Measurements from ENCODE around the gene FBXL7. TPM values are rescaled to one million over a fixed set of nuclear protein-coding genes. Genes with fewer than 3 reads are reported as not detected.
A peak's percentile ranks its signal among the peaks of the same experiment; 100 is the strongest.

The FBXL7 gene
- total RNA-seq, result not detected in 2 replicates
- 0.19 TPM for total RNA-seq (2013)
- polyA plus RNA-seq, result not detected in 2 replicates
- not detected in 2 replicates for polyA minus RNA-seq

DNA sequence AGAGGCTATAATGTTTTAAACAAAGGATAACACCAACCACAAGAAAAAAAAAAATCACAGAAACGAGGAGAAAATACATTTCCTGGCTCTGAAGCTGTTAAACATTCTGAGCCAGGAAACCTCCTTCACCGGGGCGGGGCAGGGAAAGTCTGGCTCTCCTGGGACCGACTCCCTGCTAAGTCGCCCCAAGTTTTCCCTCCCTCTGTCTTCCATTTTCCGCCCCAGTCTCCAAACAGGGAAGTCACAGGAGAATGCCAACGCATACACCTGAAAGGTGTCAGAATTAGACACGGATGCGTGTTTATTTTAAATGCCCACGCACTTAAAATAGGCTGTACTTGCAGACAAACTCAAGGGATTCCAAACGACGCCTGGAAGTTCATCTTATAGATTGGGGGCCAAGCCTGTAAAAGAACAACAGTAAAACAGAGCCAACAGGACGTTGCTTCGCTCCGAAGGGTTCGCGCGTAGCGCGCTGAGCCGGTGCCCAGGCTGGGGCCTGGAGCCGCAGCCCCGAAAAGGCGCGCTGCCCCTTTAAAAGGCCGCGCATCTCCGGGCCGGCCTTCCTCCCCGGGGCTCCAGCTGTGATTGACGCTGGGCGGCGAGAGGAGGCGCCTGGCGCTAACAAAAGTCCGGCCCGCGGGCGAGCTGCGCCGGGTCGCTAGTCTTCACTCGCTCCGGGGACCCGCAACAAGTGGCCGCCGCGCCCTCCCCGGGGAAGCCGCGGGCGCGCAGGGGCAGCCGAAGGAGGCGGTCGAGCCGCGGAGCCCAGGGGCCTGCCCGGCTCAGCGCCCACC, at the start of gene FBXL7:
Gene FBXL7, plus strand, starts transcription at position 653 of the 797 bp plus-strand sequence.
- no peak within 1 kb of the TSS for H3K27ac ChIP-seq (ENCODE audit: low read length in 2 of 2)
- H3K9me3 ChIP-seq (ENCODE audit: control extremely low read depth in 1 of 3, control insufficient read depth in 2 of 3, insufficient read depth in 1 of 3, low read length in 2 of 3), result peaks cover 0 to 4% (median 0%) of the 10 kb centered on the region in 3 donors
- H3K36me3 ChIP-seq (replicated peaks in 1 of 2; ENCODE audit: control extremely low read depth in 1 of 2, control insufficient read depth in 1 of 2, extremely low read depth in 1 of 2, insufficient read depth in 2 of 2, low read length in 1 of 2), result no peaks in the 10 kb centered on the region
- no peaks in the 10 kb centered on the region for H3K79me2 ChIP-seq (ENCODE audit: control insufficient read depth, insufficient read depth, low read length)
- CTCF ChIA-PET, result no interaction called here
- DNase-seq (peak; percentile 1), ATAC-seq (ENCODE audit: low read depth) (no peak)
- no peaks in the 10 kb centered on the region for H4K20me1 ChIP-seq (ENCODE audit: control insufficient read depth, insufficient read depth, low read length, poor library complexity, severe bottlenecking)
- H3K4me3 ChIP-seq (ENCODE audit: control extremely low read depth in 1 of 5, extremely low read depth in 1 of 5, insufficient read depth in 1 of 5, low read depth in 2 of 5, low read length in 4 of 5), result no peak within 1 kb of the TSS
- Mint-ChIP-seq H3K9me3 (ENCODE audit: insufficient read depth) (no peaks in the 10 kb centered on the region), H3K27me3 (peaks cover 45% of the 10 kb centered on the region), H3K4me3 (no peak within 1 kb of the TSS), H3K27ac (no peak within 1 kb of the TSS), H3K4me1 (no peaks in the 10 kb centered on the region)
- H3K9ac ChIP-seq (ENCODE audit: low read length), result no peak within 1 kb of the TSS
- WGBS (ENCODE audit: insufficient coverage), result 7% methylated on average over 60 of the region's 60 CpGs
- H3K4me2 ChIP-seq (replicated peaks; ENCODE audit: low read depth, low read length, poor library complexity, severe bottlenecking), result no peak within 1 kb of the TSS
- TF ChIP-seq, protein P1, sequence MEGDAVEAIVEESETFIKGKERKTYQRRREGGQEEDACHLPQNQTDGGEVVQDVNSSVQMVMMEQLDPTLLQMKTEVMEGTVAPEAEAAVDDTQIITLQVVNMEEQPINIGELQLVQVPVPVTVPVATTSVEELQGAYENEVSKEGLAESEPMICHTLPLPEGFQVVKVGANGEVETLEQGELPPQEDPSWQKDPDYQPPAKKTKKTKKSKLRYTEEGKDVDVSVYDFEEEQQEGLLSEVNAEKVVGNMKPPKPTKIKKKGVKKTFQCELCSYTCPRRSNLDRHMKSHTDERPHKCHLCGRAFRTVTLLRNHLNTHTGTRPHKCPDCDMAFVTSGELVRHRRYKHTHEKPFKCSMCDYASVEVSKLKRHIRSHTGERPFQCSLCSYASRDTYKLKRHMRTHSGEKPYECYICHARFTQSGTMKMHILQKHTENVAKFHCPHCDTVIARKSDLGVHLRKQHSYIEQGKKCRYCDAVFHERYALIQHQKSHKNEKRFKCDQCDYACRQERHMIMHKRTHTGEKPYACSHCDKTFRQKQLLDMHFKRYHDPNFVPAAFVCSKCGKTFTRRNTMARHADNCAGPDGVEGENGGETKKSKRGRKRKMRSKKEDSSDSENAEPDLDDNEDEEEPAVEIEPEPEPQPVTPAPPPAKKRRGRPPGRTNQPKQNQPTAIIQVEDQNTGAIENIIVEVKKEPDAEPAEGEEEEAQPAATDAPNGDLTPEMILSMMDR (IDR thresholded peaks at IDR 0.05), result no peak
- TF ChIP-seq EZH2 (IDR thresholded peaks at IDR 0.05; ENCODE audit: borderline replicate concordance, insufficient read depth, low read depth, low read length, poor library complexity, severe bottlenecking), result no peak
- intact Hi-C loops (cut with micrococcal nuclease), result no loop called here
- H2AFZ ChIP-seq (ENCODE audit: insufficient read depth, low read depth, low read length, poor library complexity, severe bottlenecking), result no peak within 1 kb of the TSS
- H3K27me3 ChIP-seq (replicated peaks in 1 of 4; ENCODE audit: control extremely low read depth in 1 of 4, control insufficient read depth in 3 of 4, insufficient read depth in 4 of 4, low read length in 3 of 4), result peaks cover 0 to 23% (median 7%) of the 10 kb centered on the region in 4 experiments
- POLR2A ChIA-PET, result no interaction called here
- no peaks in the 10 kb centered on the region for H3K4me1 ChIP-seq (ENCODE audit: control insufficient read depth in 2 of 2, insufficient read depth in 2 of 2, low read length in 2 of 2)

DNA sequence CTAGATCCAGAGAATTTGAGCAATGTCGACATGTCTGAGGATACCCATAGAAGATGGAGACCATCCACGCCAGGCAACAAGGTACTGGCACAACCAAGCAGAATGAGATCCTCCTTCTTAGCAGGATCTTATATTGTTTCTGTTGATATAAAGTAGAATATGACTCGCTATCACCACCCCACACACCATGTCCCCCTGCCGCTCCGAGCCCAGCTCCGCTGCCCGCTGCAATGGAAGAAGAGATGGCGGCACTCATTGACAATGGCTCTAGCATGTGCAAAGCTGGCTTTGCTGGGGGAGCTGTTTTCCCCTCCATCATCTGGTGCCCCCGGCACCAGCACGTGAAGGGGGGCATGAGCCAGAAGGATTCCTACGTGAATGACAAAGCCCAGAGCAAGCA, 49.5 kb upstream of the FBXL7 start:
- POLR2A ChIA-PET, result no interaction called here
- WGBS (ENCODE audit: insufficient coverage), result 90% methylated on average over 7 of the region's 11 CpGs
- CTCF ChIA-PET, result no interaction called here

More for the DNA sequence above, 49.5 kb upstream of the FBXL7 start:
- Histone ChIP-seq H3K27ac (ENCODE audit: low read length in 2 of 2) (no peak overlapping the region), H3K4me1 (ENCODE audit: control insufficient read depth in 2 of 2, insufficient read depth in 2 of 2, low read length in 2 of 2) (no peaks in the 10 kb centered on the region), H3K4me3 (ENCODE audit: control extremely low read depth in 1 of 5, extremely low read depth in 1 of 5, insufficient read depth in 1 of 5, low read depth in 2 of 5, low read length in 4 of 5) (no peak overlapping the region), H3K4me2 (replicated peaks; ENCODE audit: low read depth, low read length, poor library complexity, severe bottlenecking) (no peak overlapping the region), H4K20me1 (ENCODE audit: control insufficient read depth, insufficient read depth, low read length, poor library complexity, severe bottlenecking) (no peaks in the 10 kb centered on the region), H2AFZ (ENCODE audit: insufficient read depth, low read depth, low read length, poor library complexity, severe bottlenecking) (no peak overlapping the region), H3K9me3 (ENCODE audit: control extremely low read depth in 1 of 3, control insufficient read depth in 2 of 3, insufficient read depth in 1 of 3, low read length in 2 of 3) (peaks cover 0 to 13% (median 0%) of the 10 kb centered on the region in 3 donors), H3K9ac (ENCODE audit: low read length) (no peak overlapping the region), H3K79me2 (ENCODE audit: control insufficient read depth, insufficient read depth, low read length) (no peaks in the 10 kb centered on the region), H3K27me3 (replicated peaks in 1 of 4; ENCODE audit: control extremely low read depth in 1 of 4, control insufficient read depth in 3 of 4, insufficient read depth in 4 of 4, low read length in 3 of 4) (no peaks in the 10 kb centered on the region), H3K36me3 (replicated peaks in 1 of 2; ENCODE audit: control extremely low read depth in 1 of 2, control insufficient read depth in 1 of 2, extremely low read depth in 1 of 2, insufficient read depth in 2 of 2, low read length in 1 of 2) (no peaks in the 10 kb centered on the region)
- ATAC-seq (ENCODE audit: low read depth) (no peak), DNase-seq (no peak)
- Mint-ChIP-seq H3K9me3 (ENCODE audit: insufficient read depth) (peaks cover 4% of the 10 kb centered on the region), H3K27ac (no peak overlapping the region), H3K4me3 (no peak overlapping the region), H3K27me3 (no peaks in the 10 kb centered on the region), H3K4me1 (no peaks in the 10 kb centered on the region)
- intact Hi-C loops (cut with micrococcal nuclease), result no loop called here
- TF ChIP-seq, protein P1 (IDR thresholded peaks at IDR 0.05), result no peak
- TF ChIP-seq EZH2 (IDR thresholded peaks at IDR 0.05; ENCODE audit: borderline replicate concordance, insufficient read depth, low read depth, low read length, poor library complexity, severe bottlenecking), result no peak

All from B cell (primary cell).